DND-41 (cell line): ENCODE measurements around the gene NUDT8.

Experiments used
- EZH2 ChIP-seq: IDR thresholded peaks from 3 replicates; pipeline ENCODE4 v1.6.1; 2012; ENCODE audit warnings: borderline replicate concordance, low read depth, mild to moderate bottlenecking, moderate library complexity, low read length, inconsistent platforms; ENCODE audit not compliant: severe bottlenecking
- TF ChIP-seq, protein P1 (sequence below): IDR thresholded peaks from 2 replicates; pipeline ENCODE4 v1.5.1; 2012; ENCODE audit warnings: borderline replicate concordance, low read length, moderate library complexity, mild to moderate bottlenecking; ENCODE audit not compliant: poor library complexity, severe bottlenecking; ENCODE audit errors: extremely low read depth

DNA sequence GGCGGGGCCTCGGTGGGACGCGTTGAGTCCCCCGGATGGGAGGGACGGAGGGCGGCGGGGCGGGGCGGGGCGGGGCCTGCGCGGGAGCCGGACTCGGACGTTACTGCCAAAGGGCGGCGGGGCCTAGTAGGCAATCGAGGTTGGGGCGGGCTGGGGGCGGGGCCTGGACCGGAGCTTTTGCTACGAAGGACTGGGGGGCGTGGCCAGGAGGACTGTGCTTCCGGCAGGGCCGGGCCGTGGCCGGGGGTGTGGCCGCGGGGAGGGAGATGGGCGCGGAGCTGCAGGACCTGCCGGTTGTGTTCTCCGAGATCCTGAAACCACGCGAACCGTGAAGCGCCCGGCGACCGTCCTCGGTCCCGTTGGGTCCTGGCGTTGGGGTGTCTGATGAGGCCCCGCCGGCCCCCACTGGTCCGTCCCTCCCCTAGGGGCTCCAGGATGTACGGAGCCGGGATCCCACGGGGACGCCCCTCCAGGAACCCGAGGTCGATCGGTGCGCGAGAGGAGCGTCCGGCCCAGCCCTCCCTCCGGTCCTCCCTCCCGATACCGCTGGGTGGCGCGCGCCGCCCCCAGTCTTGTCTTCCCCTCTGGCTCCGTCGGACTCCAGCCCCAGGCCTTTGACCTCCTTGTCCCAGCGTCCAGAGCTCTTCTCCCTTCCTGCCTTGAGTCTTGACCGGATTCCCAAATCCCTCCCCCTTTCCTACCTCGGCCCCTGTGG is 648 bp upstream of the NUDT8 start:
- TF ChIP-seq, protein P1, sequence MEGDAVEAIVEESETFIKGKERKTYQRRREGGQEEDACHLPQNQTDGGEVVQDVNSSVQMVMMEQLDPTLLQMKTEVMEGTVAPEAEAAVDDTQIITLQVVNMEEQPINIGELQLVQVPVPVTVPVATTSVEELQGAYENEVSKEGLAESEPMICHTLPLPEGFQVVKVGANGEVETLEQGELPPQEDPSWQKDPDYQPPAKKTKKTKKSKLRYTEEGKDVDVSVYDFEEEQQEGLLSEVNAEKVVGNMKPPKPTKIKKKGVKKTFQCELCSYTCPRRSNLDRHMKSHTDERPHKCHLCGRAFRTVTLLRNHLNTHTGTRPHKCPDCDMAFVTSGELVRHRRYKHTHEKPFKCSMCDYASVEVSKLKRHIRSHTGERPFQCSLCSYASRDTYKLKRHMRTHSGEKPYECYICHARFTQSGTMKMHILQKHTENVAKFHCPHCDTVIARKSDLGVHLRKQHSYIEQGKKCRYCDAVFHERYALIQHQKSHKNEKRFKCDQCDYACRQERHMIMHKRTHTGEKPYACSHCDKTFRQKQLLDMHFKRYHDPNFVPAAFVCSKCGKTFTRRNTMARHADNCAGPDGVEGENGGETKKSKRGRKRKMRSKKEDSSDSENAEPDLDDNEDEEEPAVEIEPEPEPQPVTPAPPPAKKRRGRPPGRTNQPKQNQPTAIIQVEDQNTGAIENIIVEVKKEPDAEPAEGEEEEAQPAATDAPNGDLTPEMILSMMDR, result peak; percentile 88
- TF ChIP-seq EZH2, result no peak
